RWPE2 (cell line): Measurements from ENCODE around the gene CYBRD1.

Source experiments
- ATAC-seq: fragments of 200-7000 bp; cut with Tn5 transposase; 3 replicates; pipeline ENCODE4 v1.9.1; 2021; ENCODE audit warnings: low read depth
- DNase-seq: peaks from one replicate; pipeline ENCODE4 v3.0.0-alpha.2; 2020; ENCODE audit warnings: low spot score
- H3K27ac ChIP-seq: fragments of 450-650 bp; 2 replicates; pipeline ENCODE4 v1.5.1; 2017; ENCODE audit warnings: mild to moderate bottlenecking; ENCODE audit not compliant: poor library complexity, severe bottlenecking
- H3K27me3 ChIP-seq: fragments of 250-450 bp; sonication (Bioruptor Pico); 2 replicates; pipeline ENCODE4 v1.5.1; 2021; ENCODE audit warnings: mild to moderate bottlenecking, moderate library complexity; ENCODE audit not compliant: insufficient read depth, poor library complexity, severe bottlenecking
- H3K36me3 ChIP-seq: fragments of 250-450 bp; sonication (Bioruptor Pico); 2 replicates; pipeline ENCODE4 v1.5.1; 2020; ENCODE audit warnings: low read depth, mild to moderate bottlenecking, moderate library complexity
- H3K4me1 ChIP-seq: fragments of 250-450 bp; sonication (Bioruptor Pico); 2 replicates; pipeline ENCODE4 v1.5.1; 2021; ENCODE audit warnings: mild to moderate bottlenecking, moderate library complexity; ENCODE audit not compliant: insufficient read depth, poor library complexity, severe bottlenecking
- H3K4me3 ChIP-seq: fragments of 250-450 bp; sonication (Bioruptor Pico); 2 replicates; pipeline ENCODE4 v1.5.1; 2021; ENCODE audit warnings: mild to moderate bottlenecking, moderate library complexity; ENCODE audit not compliant: severe bottlenecking
- H3K9me3 ChIP-seq: fragments of 250-450 bp; sonication (Bioruptor Pico); 2 replicates; pipeline ENCODE4 v1.5.1; 2021; ENCODE audit warnings: mild to moderate bottlenecking, moderate library complexity; ENCODE audit not compliant: severe bottlenecking
- CTCF ChIP-seq: fragments of 450-650 bp; IDR thresholded peaks from one replicate; pipeline ENCODE4 v1.5.1; 2017; ENCODE audit warnings: mild to moderate bottlenecking, moderate library complexity; ENCODE audit not compliant: poor library complexity, severe bottlenecking

CYBRD1 gene

GRCh38 chr2:171566057-171566456, 43.8 kb downstream of the CYBRD1 start:
- ATAC-seq (no peak), DNase-seq (no peak)
- TF ChIP-seq CTCF, result no peak
- no peak overlapping the region for H3K27ac ChIP-seq
- H3K4me1 ChIP-seq, result no peaks in the 10 kb centered on the region
- H3K36me3 ChIP-seq, result no peaks in the 10 kb centered on the region
- H3K9me3 ChIP-seq, result no peaks in the 10 kb centered on the region
- no peak overlapping the region for H3K4me3 ChIP-seq
- H3K27me3 ChIP-seq, result no peaks in the 10 kb centered on the region

GRCh38 chr2:171566753-171567152, 44.5 kb downstream of the CYBRD1 start:
- no peak for DNase-seq
- H3K4me3 ChIP-seq, result no peak overlapping the region
- H3K4me1 ChIP-seq, result no peaks in the 10 kb centered on the region
- TF ChIP-seq CTCF, result no peak
- H3K9me3 ChIP-seq, result no peaks in the 10 kb centered on the region
- H3K36me3 ChIP-seq, result no peaks in the 10 kb centered on the region
- no peak for ATAC-seq
- no peaks in the 10 kb centered on the region for H3K27me3 ChIP-seq
- H3K27ac ChIP-seq, result no peak overlapping the region

- no peaks in the 10 kb centered on the region for H3K27me3 ChIP-seq
- ATAC-seq (no peak), DNase-seq (no peak)
- H3K36me3 ChIP-seq, result no peaks in the 10 kb centered on the region
- no peaks in the 10 kb centered on the region for H3K9me3 ChIP-seq
- no peaks in the 10 kb centered on the region for H3K4me1 ChIP-seq
- H3K4me3 ChIP-seq, result no peak overlapping the region
- TF ChIP-seq CTCF, result no peak
- H3K27ac ChIP-seq, result no peak overlapping the region
Observed at GRCh38 chr2:171568089-171568488, 45.8 kb downstream of the CYBRD1 start.

- no peaks in the 10 kb centered on the region for H3K36me3 ChIP-seq
- TF ChIP-seq CTCF, result no peak
- no peaks in the 10 kb centered on the region for H3K9me3 ChIP-seq
- H3K4me3 ChIP-seq, result no peak overlapping the region
- no peaks in the 10 kb centered on the region for H3K27me3 ChIP-seq
- ATAC-seq, result no peak
- H3K4me1 ChIP-seq, result no peaks in the 10 kb centered on the region
- DNase-seq, result no peak
- H3K27ac ChIP-seq, result no peak overlapping the region
Observed at GRCh38 chr2:171571721-171572120, 49.4 kb downstream of the CYBRD1 start.

GRCh38 chr2:171574149-171574795, 52.0 kb downstream of the CYBRD1 start:
- ATAC-seq, result peak; percentile 97
- no peaks in the 10 kb centered on the region for H3K4me1 ChIP-seq
- H3K27me3 ChIP-seq, result no peaks in the 10 kb centered on the region
- peak; percentile 99 for TF ChIP-seq CTCF
- no peak overlapping the region for H3K4me3 ChIP-seq
- H3K36me3 ChIP-seq, result no peaks in the 10 kb centered on the region
- no peak overlapping the region for H3K27ac ChIP-seq
- peak; percentile 66 for DNase-seq
- H3K9me3 ChIP-seq, result no peaks in the 10 kb centered on the region
